ENCODE measurements around the gene DONSON.

Gene DONSON

GRCh38 chr21:33541105-33541711, 47.3 kb downstream of the DONSON start:
- no peak for DNase-seq (ENCODE audit: low read depth in 3 of 3)

GRCh38 chr21:33540711-33541104, 47.8 kb downstream of the DONSON start:
- no peak for DNase-seq (ENCODE audit: low read depth in 3 of 3)

GRCh38 chr21:33539616-33540015, 48.9 kb downstream of the DONSON start:
- no peak for DNase-seq (ENCODE audit: low read depth in 3 of 3)

- no peak for DNase-seq (ENCODE audit: low read depth in 3 of 3)
These were observed 51.3 kb downstream of the DONSON start for GRCh38 chr21:33537212-33537611.

GRCh38 chr21:33531007-33531406, 57.5 kb downstream of the DONSON start:
- no peak for DNase-seq (ENCODE audit: low read depth in 3 of 3)
